HG02571 (cell line): Measurements from ENCODE around the gene NUB1.

Experiments used
- ATAC-seq: cut with Tn5 transposase; IDR thresholded peaks from one replicate; pipeline ENCODE4 v1.9.1; 2021; ENCODE audit warnings: mild to moderate bottlenecking, moderate library complexity; ENCODE audit not compliant: unreplicated experiment

Gene NUB1

DNA sequence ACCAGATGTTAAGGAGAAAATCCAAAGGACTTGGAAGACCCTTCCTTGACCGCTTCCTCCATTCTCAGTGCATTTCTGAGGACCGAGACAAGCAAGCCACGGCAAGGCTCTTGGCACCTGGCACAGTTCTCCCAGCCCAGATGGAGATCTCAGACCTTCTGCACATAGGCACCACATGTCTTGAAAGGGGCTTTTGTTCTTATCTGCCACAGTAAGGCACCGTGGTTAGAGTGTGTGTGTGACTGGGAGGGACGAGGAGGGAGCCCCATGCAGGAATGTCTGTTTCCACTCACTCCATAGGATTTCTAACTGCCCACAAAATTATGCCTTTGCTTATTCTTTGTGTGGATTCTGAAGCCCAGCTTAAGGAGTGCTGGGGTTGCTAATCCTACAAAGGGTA, 78.5 kb downstream of the NUB1 start:
- no peak for ATAC-seq

DNA sequence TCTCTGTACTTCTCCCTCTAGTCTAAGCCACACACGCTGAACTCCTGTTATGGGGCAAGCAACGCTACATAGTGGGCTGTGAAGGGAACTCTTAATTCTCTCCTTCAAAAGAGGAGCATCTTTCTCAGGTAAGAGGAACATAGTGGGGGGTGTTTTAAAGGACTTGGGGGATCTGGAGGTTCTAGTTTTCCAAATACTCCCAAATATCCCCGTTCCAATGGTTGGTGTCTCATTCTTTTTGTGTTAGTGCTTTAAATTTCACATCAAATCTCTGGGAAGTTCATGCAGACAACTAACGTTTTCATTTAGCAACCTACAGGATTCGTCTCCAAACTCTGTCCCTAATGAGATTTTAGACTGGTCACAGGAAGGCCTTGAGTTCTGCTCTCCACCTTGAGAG, 80.6 kb downstream of the NUB1 start:
- no peak for ATAC-seq

DNA sequence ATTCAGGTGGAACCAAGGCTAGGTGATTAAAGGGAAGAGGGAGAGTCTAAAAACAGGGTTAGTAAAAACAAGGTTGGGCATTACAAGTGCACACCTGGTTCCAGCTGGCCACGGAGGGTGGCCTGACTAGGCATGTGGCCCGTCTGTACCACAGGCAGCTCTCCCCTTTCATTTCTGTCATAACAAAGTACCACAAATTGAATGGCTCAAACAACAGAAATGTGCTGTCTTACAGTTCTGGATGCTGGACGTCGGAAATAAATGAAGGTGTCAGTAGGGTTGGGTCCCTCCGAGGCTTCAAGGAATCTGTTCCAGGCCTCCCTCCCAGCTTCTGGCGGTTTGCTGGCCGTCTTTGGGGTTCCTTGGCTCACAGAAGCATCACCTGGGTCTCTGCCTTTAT, 81.6 kb downstream of the NUB1 start:
- ATAC-seq, result no peak

DNA sequence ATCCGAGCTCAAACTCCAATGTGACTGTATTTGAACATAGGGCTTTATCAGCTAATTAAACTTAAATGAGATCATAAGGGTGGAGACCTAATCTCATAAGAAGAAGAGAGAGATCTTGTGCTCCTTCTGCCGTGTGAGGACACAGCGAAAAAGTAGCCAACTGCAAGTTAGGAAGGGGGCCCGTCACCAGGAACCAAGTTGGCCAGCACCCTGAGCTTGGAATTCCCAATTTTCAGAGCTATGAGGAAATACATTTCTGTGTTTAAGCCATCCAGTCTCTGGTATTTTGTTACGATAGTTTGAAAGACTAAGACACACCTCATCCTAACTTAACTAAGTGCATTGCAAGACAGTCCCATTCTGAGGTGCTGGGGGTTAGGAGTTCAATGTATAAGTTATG, 82.3 kb downstream of the NUB1 start:
- ATAC-seq, result no peak

DNA sequence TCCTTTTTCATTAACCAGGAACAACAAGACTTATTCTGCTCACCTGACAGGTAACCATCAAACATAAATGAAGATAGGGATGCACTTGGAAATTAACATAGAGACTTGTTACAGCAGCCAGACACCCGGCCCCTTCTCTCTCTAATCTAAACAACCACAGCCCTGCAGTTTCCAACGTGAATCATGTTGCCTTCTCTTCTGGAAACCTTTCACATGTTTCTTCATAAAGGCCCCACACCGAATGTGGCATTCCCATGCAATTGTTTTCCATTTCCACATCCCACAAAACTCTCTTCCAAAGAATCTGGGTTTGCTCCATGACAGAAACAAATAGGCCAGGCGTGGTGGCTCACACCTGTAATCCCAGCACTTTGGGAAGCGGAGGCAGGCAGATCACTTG, 83.2 kb downstream of the NUB1 start:
- no peak for ATAC-seq

DNA sequence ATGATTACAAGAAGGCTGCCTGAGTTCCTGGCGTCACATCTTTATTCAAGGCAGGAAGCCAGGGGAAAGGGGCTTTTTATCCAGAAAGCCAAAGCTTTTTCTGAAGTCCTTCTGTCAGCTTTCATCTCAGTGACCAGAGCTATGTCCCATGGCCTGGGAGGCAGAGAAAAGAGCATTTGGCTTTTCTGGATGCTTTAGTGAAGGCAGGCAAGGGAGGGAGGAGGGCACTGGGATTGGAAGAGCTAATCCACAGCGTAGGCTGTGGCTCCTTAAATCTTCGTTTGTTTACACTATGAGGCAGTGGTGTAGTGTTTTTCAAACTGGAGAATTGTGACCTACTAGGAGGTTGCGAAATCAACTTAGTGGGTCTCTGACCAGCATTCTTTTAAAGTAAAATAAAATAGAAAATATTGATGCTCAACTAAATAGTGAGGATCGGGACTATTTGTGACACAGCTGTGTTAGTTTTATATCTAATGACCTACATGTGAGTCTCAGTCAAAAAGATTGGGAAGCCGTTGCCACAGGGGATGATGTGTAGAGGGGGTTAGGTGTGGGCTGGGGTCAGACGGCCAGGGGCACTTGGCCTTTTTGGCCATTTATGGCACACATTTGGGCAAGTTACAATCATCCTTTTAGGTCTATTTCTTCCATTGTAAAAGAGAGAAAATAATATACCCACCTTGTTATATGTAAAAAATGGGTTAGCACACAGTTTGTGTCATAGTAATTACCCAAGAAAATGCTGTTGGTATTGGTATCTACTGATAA, 84.2 kb downstream of the NUB1 start:
- no peak for ATAC-seq

DNA sequence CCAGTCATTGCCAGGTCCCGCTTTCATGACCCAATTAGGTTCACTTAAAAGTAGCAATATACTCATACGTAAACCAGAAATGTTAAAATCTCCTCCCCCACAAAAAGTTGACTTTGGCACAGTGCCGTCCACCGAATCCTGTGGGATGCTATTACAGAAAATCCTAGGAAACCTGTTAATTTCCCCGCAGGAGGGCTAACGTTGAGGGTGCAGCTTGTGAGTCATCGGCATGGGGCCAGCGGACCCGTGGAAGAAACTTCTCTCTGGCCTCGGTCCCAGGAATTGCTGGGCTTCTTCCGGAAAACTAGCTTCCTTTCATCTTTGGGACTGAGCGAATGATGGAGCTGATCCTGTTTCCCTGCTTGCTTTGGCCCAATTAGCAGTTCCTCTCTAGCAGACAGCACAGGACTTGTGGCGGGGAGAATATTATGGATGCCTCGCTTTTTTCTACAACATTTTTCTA, 84.9 kb downstream of the NUB1 start:
- no peak for ATAC-seq

DNA sequence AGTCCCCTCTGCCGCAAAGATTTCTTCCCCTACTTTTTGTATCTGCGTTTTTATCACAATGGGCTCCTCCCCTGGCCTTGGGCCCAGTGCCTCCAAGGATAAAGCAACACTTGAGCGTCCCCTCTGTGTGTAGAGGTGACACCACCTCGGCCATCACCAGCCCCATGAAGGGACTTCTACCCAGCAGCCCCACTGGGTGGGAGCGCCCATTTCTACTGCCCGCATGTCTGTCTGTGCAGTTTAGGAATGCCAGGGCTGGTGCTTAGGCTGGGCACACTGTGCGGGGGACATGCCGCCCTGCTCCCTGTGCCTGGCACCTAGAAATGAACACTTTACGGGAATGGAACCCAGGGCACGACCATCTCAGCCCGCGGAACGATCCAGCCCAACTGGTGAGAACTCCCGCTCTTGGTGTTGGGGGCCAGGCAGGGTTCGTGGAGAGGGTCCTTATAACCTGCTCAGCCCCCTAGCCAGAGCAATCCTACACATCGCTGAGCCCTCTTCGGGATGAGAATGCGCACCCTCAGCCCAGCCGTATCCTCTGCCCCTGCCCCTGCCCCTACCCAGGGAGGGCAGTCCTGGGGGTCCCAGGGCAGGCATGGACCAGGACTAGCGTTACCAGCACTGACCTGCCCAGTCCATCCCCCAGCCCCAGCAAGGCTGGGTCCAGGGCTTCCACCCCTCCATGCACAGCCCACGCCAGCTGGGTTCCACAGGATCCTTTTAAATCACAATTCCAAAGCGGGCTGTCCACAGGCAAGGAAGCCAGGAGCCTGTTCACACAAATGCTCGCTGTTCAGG, 85.5 kb downstream of the NUB1 start:
- ATAC-seq, result no peak

DNA sequence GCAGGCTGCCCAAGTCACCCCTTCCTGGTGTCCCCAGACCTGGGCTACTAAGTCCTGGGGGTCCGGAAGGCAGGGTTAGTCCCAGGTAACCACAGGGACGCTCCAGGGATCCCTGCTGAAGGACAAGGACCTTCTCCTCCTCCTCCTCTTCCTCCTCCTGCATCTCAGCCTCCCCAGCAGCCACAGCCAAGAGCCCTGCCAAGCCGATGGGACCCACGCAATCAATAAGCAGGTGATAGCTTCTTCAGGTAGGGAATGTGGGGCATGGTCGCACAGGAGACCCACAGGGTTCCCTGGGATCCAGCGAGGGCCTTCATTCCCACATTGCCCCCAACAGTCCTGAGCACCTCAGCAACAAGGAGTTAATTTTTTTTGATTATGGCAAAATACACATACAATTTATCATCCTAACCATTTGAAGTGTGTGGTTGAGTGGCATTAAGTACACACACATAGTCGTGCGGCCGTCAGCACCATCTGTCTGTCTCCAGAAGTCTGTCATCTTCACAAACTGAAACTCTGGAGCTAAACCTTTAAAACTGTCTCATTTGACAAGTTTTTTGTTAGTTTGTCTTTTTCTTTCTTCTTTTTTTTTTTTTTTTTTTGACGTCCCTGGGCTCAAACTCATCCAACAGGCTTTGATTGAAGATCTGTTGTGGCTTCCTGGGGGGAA, 86.2 kb downstream of the NUB1 start:
- no peak for ATAC-seq
